ENCODE data around the gene SBK1.

- TF ChIP-seq POLR2AphosphoS5 (IDR thresholded peaks at IDR 0.05) (no peak), EP300 (IDR thresholded peaks at IDR 0.05) (no peak)
Measured at GRCh38 chr16:28311413-28311812, 19.1 kb downstream of the SBK1 start.

Data from upper lobe of left lung (tissue), 4 donors.